Right cardiac atrium (tissue), 5 donors: ENCODE data around the gene KLHDC4. TPM values are rescaled to one million over a fixed set of nuclear protein-coding genes. Genes with fewer than 3 reads are reported as not detected.

Experiments used
- ATAC-seq, 2 donors: fragments of 200-7000 bp; cut with Tn5 transposase; one replicate each; pipeline versions ENCODE4 v1.8.0 to v1.9.1; 2020; ENCODE audit warnings: moderate library complexity in 2 of 2, mild to moderate bottlenecking in 1 of 2
- DNase-seq, 3 donors: peaks; one replicate each; pipeline ENCODE4 v3.0.0-alpha.2; 2020
- H3K27ac ChIP-seq: one replicate; pipeline ENCODE4 v1.5.1; 2013; ENCODE audit warnings: mild to moderate bottlenecking, low read length, control low read depth, moderate library complexity
- H3K27me3 ChIP-seq: one replicate; pipeline ENCODE4 v1.6.1; 2013; ENCODE audit not compliant: control insufficient read depth, insufficient read depth
- H3K4me1 ChIP-seq: one replicate; pipeline ENCODE4 v1.6.1; 2013; ENCODE audit warnings: low read length; ENCODE audit not compliant: control insufficient read depth, insufficient read depth
- H3K4me3 ChIP-seq: one replicate; pipeline ENCODE4 v1.5.1; 2013; ENCODE audit warnings: low read length, control low read depth
- H3K9me3 ChIP-seq: one replicate; pipeline ENCODE4 v1.6.1; 2013; ENCODE audit warnings: low read length; ENCODE audit not compliant: control insufficient read depth
- WGBS: extraction: QIAGEN DNeasy Blood & Tissue Kit; methylation state at CpG from one replicate; pipeline ENCODE4 v1.1.7; 2013; 5-methylcytosine and 5-hydroxymethylcytosine counted together
- intact Hi-C, 4 donors: fragments of 100-400 bp; cut with DNase I; formaldehyde crosslinking; loops; one replicate each; pipeline versions ENCODE4 v1.11.0 to v1.14.0; 2022 to 2023
- polyA plus RNA-seq: library from polyadenylated mRNA; stranded (reverse); fragments of 200-250 nt; gene quantifications from one replicate; pipeline ENCODE4 v1.2.3, GENCODE V29; 2013
- total RNA-seq, 4 donors: library from RNA; stranded (reverse); fragmentation: NEBNext Ultra II Directional; extraction: Animal tissue kit (Norgen Biotek cat#: 25700); gene quantifications; one replicate each; pipeline ENCODE4 v1.2.1, GENCODE V29; 2021
- donor health status: healthy with polysubstance abuse.
- donor health status: DM: no; HTN: yes; CAD: no.
- donor health status: DM: no; HTN: no; CAD: no.
- donor health status: DM: no; HTN: yes; CAD: no; lungs with severe emphysema.
- donor health status: DM: yes; HTN: yes; CAD: no.

KLHDC4 gene
- total and polyA plus RNA-seq, 5 donors, result 11.4 to 16.5 (median 14.9) TPM

GRCh38 chr16:87715231-87715630, 50.6 kb downstream of the KLHDC4 start:
- WGBS, result 97% methylated on average over 16 of the region's 16 CpGs

GRCh38 chr16:87713451-87714229, 52.1 kb downstream of the KLHDC4 start:
- H3K4me1 ChIP-seq, result no peaks in the 10 kb centered on the region
- WGBS, result 93% methylated on average over 19 of the region's 19 CpGs
- no peak for ATAC-seq

More at GRCh38 chr16:87715231-87715630, 50.6 kb downstream of the KLHDC4 start:
- H3K4me3 ChIP-seq, result no peak overlapping the region
- H3K27me3 ChIP-seq, result no peaks in the 10 kb centered on the region
- ATAC-seq, result no peak
- intact Hi-C loops, result no loop called here
- DNase-seq, result no peak
- H3K9me3 ChIP-seq, result no peaks in the 10 kb centered on the region
- no peak overlapping the region for H3K27ac ChIP-seq
- no peaks in the 10 kb centered on the region for H3K4me1 ChIP-seq

GRCh38 chr16:87712184-87712762, 53.5 kb downstream of the KLHDC4 start:
- DNase-seq (peak in 1 of 3 donors; percentile 16), ATAC-seq (no peak)
- Histone ChIP-seq H3K9me3 (no peaks in the 10 kb centered on the region), H3K4me1 (no peaks in the 10 kb centered on the region), H3K27me3 (no peaks in the 10 kb centered on the region), H3K27ac (no peak overlapping the region), H3K4me3 (no peak overlapping the region)
- intact Hi-C loops, result no loop called here
- WGBS, result 92% methylated on average over 14 of the region's 14 CpGs

More at GRCh38 chr16:87713451-87714229, 52.1 kb downstream of the KLHDC4 start:
- Histone ChIP-seq H3K27me3 (no peaks in the 10 kb centered on the region), H3K27ac (no peak overlapping the region), H3K9me3 (no peaks in the 10 kb centered on the region), H3K4me3 (no peak overlapping the region)
- intact Hi-C loops, result no loop called here
- peak in 1 of 3 donors; percentile 9 for DNase-seq

- ATAC-seq (no peak), DNase-seq (peak in 1 of 3 donors; percentile 27)
- no peak overlapping the region for H3K4me3 ChIP-seq
- no peaks in the 10 kb centered on the region for H3K9me3 ChIP-seq
- no peak overlapping the region for H3K27ac ChIP-seq
- WGBS, result 96% methylated on average over 12 of the region's 12 CpGs
- intact Hi-C loops, result no loop called here
- no peaks in the 10 kb centered on the region for H3K4me1 ChIP-seq
- no peaks in the 10 kb centered on the region for H3K27me3 ChIP-seq
Measured at GRCh38 chr16:87710887-87711286, 54.9 kb downstream of the KLHDC4 start.

- 96% methylated on average over 12 of the region's 12 CpGs for WGBS
- intact Hi-C loops, result no loop called here
- Histone ChIP-seq H3K9me3 (no peaks in the 10 kb centered on the region), H3K27me3 (no peaks in the 10 kb centered on the region), H3K4me3 (no peak overlapping the region), H3K4me1 (no peaks in the 10 kb centered on the region), H3K27ac (no peak overlapping the region)
- ATAC-seq (no peak), DNase-seq (peak in 1 of 3 donors; percentile 32)
Measured at GRCh38 chr16:87709677-87710076, 56.1 kb downstream of the KLHDC4 start.

- intact Hi-C loops, result no loop called here
- Histone ChIP-seq H3K4me1 (no peaks in the 10 kb centered on the region), H3K4me3 (no peak overlapping the region), H3K27ac (no peak overlapping the region), H3K27me3 (no peaks in the 10 kb centered on the region), H3K9me3 (no peaks in the 10 kb centered on the region)
- DNase-seq (peak in 1 of 3 donors; percentile 47), ATAC-seq (no peak)
- 92% methylated on average over 49 of the region's 49 CpGs for WGBS
Measured at GRCh38 chr16:87708881-87709638, 56.7 kb downstream of the KLHDC4 start.

- intact Hi-C loops, result no loop called here
- Histone ChIP-seq H3K9me3 (no peaks in the 10 kb centered on the region), H3K4me3 (no peak overlapping the region), H3K27me3 (no peaks in the 10 kb centered on the region), H3K4me1 (no peaks in the 10 kb centered on the region), H3K27ac (no peak overlapping the region)
- DNase-seq, result peak in 1 of 3 donors; percentile 47
- ATAC-seq, result no peak
- 92% methylated on average over 45 of the region's 45 CpGs for WGBS
Measured at GRCh38 chr16:87707714-87708580, 57.8 kb downstream of the KLHDC4 start.

GRCh38 chr16:87707097-87707496, 58.7 kb downstream of the KLHDC4 start:
- WGBS, result 91% methylated on average over 17 of the region's 17 CpGs
- no peak overlapping the region for H3K27ac ChIP-seq
- DNase-seq (peak in 1 of 3 donors; percentile 46), ATAC-seq (no peak)
- H3K9me3 ChIP-seq, result no peaks in the 10 kb centered on the region
- intact Hi-C loops, result no loop called here
- H3K4me1 ChIP-seq, result no peaks in the 10 kb centered on the region
- H3K27me3 ChIP-seq, result no peaks in the 10 kb centered on the region
- H3K4me3 ChIP-seq, result no peak overlapping the region

- 76% methylated on average over 28 of the region's 28 CpGs for WGBS
- intact Hi-C loops, result no loop called here
- no peak overlapping the region for H3K4me3 ChIP-seq
- no peaks in the 10 kb centered on the region for H3K27me3 ChIP-seq
- no peak overlapping the region for H3K27ac ChIP-seq
- H3K9me3 ChIP-seq, result no peaks in the 10 kb centered on the region
- H3K4me1 ChIP-seq, result no peaks in the 10 kb centered on the region
- no peak for ATAC-seq
- DNase-seq, result peak in 1 of 3 donors; percentile 57
Measured at GRCh38 chr16:87706278-87707000, 59.3 kb downstream of the KLHDC4 start.

GRCh38 chr16:87705771-87706277, 60.0 kb downstream of the KLHDC4 start:
- 63% methylated on average over 31 of the region's 31 CpGs for WGBS
- H3K4me3 ChIP-seq, result no peak overlapping the region
- no peak overlapping the region for H3K27ac ChIP-seq
- ATAC-seq, result no peak
- no peaks in the 10 kb centered on the region for H3K27me3 ChIP-seq
- peak in 1 of 3 donors; percentile 57 for DNase-seq
- H3K9me3 ChIP-seq, result no peaks in the 10 kb centered on the region
- intact Hi-C loops, result no loop called here
- no peaks in the 10 kb centered on the region for H3K4me1 ChIP-seq
